ENCODE data around the gene F2RL2.

F2RL2 gene

GRCh38 chr5:76642390-76643040, 19.3 kb upstream of the F2RL2 start:
- H3K4me1 ChIP-seq (ENCODE audit: insufficient read depth, low read length) = no peaks in the 10 kb centered on the region
- no peaks in the 10 kb centered on the region for H3K9me3 ChIP-seq (ENCODE audit: control insufficient read depth, insufficient read depth, low read length)
- H3K9ac ChIP-seq (ENCODE audit: low read depth, low read length) = no peak overlapping the region
- H3K36me3 ChIP-seq (ENCODE audit: insufficient read depth, low read length) = no peaks in the 10 kb centered on the region

- no peaks in the 10 kb centered on the region for H3K9me3 ChIP-seq (ENCODE audit: control insufficient read depth, insufficient read depth, low read length)
- H3K36me3 ChIP-seq (ENCODE audit: insufficient read depth, low read length) = no peaks in the 10 kb centered on the region
- no peak overlapping the region for H3K9ac ChIP-seq (ENCODE audit: low read depth, low read length)
- no peaks in the 10 kb centered on the region for H3K4me1 ChIP-seq (ENCODE audit: insufficient read depth, low read length)
These were observed 18.4 kb upstream of the F2RL2 start for GRCh38 chr5:76641514-76642120.

- Histone ChIP-seq H3K9me3 (ENCODE audit: control insufficient read depth, insufficient read depth, low read length) (no peaks in the 10 kb centered on the region), H3K9ac (ENCODE audit: low read depth, low read length) (no peak overlapping the region), H3K36me3 (ENCODE audit: insufficient read depth, low read length) (no peaks in the 10 kb centered on the region), H3K4me1 (ENCODE audit: insufficient read depth, low read length) (no peaks in the 10 kb centered on the region)
These were observed 15.3 kb upstream of the F2RL2 start for GRCh38 chr5:76638479-76638878.

- H3K9me3 ChIP-seq (ENCODE audit: control insufficient read depth, insufficient read depth, low read length) = no peaks in the 10 kb centered on the region
- no peak overlapping the region for H3K9ac ChIP-seq (ENCODE audit: low read depth, low read length)
- H3K36me3 ChIP-seq (ENCODE audit: insufficient read depth, low read length) = no peaks in the 10 kb centered on the region
- H3K4me1 ChIP-seq (ENCODE audit: insufficient read depth, low read length) = no peaks in the 10 kb centered on the region
These were observed 14.3 kb upstream of the F2RL2 start for GRCh38 chr5:76637490-76637889.

GRCh38 chr5:76634661-76635060, 11.5 kb upstream of the F2RL2 start:
- Histone ChIP-seq H3K36me3 (ENCODE audit: insufficient read depth, low read length) (no peaks in the 10 kb centered on the region), H3K4me1 (ENCODE audit: insufficient read depth, low read length) (0 out of 2 replicates have a peak, but pooled peaks cover 2% of the 10 kb centered on the region), H3K9me3 (ENCODE audit: control insufficient read depth, insufficient read depth, low read length) (no peaks in the 10 kb centered on the region), H3K9ac (ENCODE audit: low read depth, low read length) (no peak overlapping the region)

GRCh38 chr5:76626738-76627137, 3.5 kb upstream of the F2RL2 start:
- peaks cover 22% of the 10 kb centered on the region for H3K4me1 ChIP-seq (ENCODE audit: insufficient read depth, low read length)
- H3K9me3 ChIP-seq (ENCODE audit: control insufficient read depth, insufficient read depth, low read length) = no peaks in the 10 kb centered on the region
- no peaks in the 10 kb centered on the region; the same call in 1 of the 2 replicates for H3K36me3 ChIP-seq (ENCODE audit: insufficient read depth, low read length)
- no peak overlapping the region for H3K9ac ChIP-seq (ENCODE audit: low read depth, low read length)

- no peaks in the 10 kb centered on the region; the same call in 1 of the 2 replicates for H3K36me3 ChIP-seq (ENCODE audit: insufficient read depth, low read length)
- peaks cover 26% of the 10 kb centered on the region for H3K4me1 ChIP-seq (ENCODE audit: insufficient read depth, low read length)
- no peak overlapping the region for H3K9ac ChIP-seq (ENCODE audit: low read depth, low read length)
- no peaks in the 10 kb centered on the region for H3K9me3 ChIP-seq (ENCODE audit: control insufficient read depth, insufficient read depth, low read length)
These were observed 2.0 kb upstream of the F2RL2 start for GRCh38 chr5:76625087-76625815.

- peaks cover 28% of the 10 kb centered on the region for H3K4me1 ChIP-seq (ENCODE audit: insufficient read depth, low read length)
- H3K9ac ChIP-seq (ENCODE audit: low read depth, low read length) = no peak overlapping the region
- no peaks in the 10 kb centered on the region for H3K9me3 ChIP-seq (ENCODE audit: control insufficient read depth, insufficient read depth, low read length)
- no peaks in the 10 kb centered on the region for H3K36me3 ChIP-seq (ENCODE audit: insufficient read depth, low read length)
These were observed 1.1 kb downstream of the F2RL2 start for GRCh38 chr5:76622076-76622475.

- H3K4me1 ChIP-seq (ENCODE audit: insufficient read depth, low read length) = peaks cover 30% of the 10 kb centered on the region
These were observed 3.0 kb downstream of the F2RL2 start for GRCh38 chr5:76620166-76620565.

GRCh38 chr5:76617675-76618074, 5.5 kb downstream of the F2RL2 start:
- Histone ChIP-seq H3K9me3 (ENCODE audit: control insufficient read depth, insufficient read depth, low read length) (no peaks in the 10 kb centered on the region), H3K9ac (ENCODE audit: low read depth, low read length) (no peak overlapping the region), H3K36me3 (ENCODE audit: insufficient read depth, low read length) (no peaks in the 10 kb centered on the region), H3K4me1 (ENCODE audit: insufficient read depth, low read length) (peaks cover 20% of the 10 kb centered on the region)

More at GRCh38 chr5:76620166-76620565, 3.0 kb downstream of the F2RL2 start:
- Histone ChIP-seq H3K36me3 (ENCODE audit: insufficient read depth, low read length) (no peaks in the 10 kb centered on the region), H3K9me3 (ENCODE audit: control insufficient read depth, insufficient read depth, low read length) (no peaks in the 10 kb centered on the region), H3K9ac (ENCODE audit: low read depth, low read length) (no peak overlapping the region)

- H3K4me1 ChIP-seq (ENCODE audit: insufficient read depth, low read length) = peaks cover 15% of the 10 kb centered on the region
- H3K36me3 ChIP-seq (ENCODE audit: insufficient read depth, low read length) = no peaks in the 10 kb centered on the region
- no peaks in the 10 kb centered on the region for H3K9me3 ChIP-seq (ENCODE audit: control insufficient read depth, insufficient read depth, low read length)
- no peak overlapping the region for H3K9ac ChIP-seq (ENCODE audit: low read depth, low read length)
These were observed 6.0 kb downstream of the F2RL2 start for GRCh38 chr5:76617229-76617628.

- Histone ChIP-seq H3K9ac (ENCODE audit: low read depth, low read length) (no peak overlapping the region), H3K9me3 (ENCODE audit: control insufficient read depth, insufficient read depth, low read length) (no peaks in the 10 kb centered on the region), H3K36me3 (ENCODE audit: insufficient read depth, low read length) (no peaks in the 10 kb centered on the region), H3K4me1 (ENCODE audit: insufficient read depth, low read length) (peaks cover 8% of the 10 kb centered on the region; the same call in 1 of the 2 replicates)
These were observed 7.0 kb downstream of the F2RL2 start for GRCh38 chr5:76616206-76616605.

- H3K36me3 ChIP-seq (ENCODE audit: insufficient read depth, low read length) = no peaks in the 10 kb centered on the region
- H3K9ac ChIP-seq (ENCODE audit: low read depth, low read length) = no peak overlapping the region
- H3K9me3 ChIP-seq (ENCODE audit: control insufficient read depth, insufficient read depth, low read length) = no peaks in the 10 kb centered on the region
- peaks cover 7% of the 10 kb centered on the region; the same call in 1 of the 2 replicates for H3K4me1 ChIP-seq (ENCODE audit: insufficient read depth, low read length)
These were observed 7.4 kb downstream of the F2RL2 start for GRCh38 chr5:76615759-76616158.

GRCh38 chr5:76612942-76613341, 10.3 kb downstream of the F2RL2 start:
- H3K9me3 ChIP-seq (ENCODE audit: control insufficient read depth, insufficient read depth, low read length) = no peaks in the 10 kb centered on the region

GRCh38 chr5:76610196-76610595, 13.0 kb downstream of the F2RL2 start:
- Histone ChIP-seq H3K9me3 (ENCODE audit: control insufficient read depth, insufficient read depth, low read length) (no peaks in the 10 kb centered on the region), H3K9ac (ENCODE audit: low read depth, low read length) (no peak overlapping the region), H3K4me1 (ENCODE audit: insufficient read depth, low read length) (no peaks in the 10 kb centered on the region), H3K36me3 (ENCODE audit: insufficient read depth, low read length) (no peaks in the 10 kb centered on the region)

More at GRCh38 chr5:76612942-76613341, 10.3 kb downstream of the F2RL2 start:
- 0 out of 2 replicates have a peak, but pooled peaks cover 2% of the 10 kb centered on the region for H3K4me1 ChIP-seq (ENCODE audit: insufficient read depth, low read length)
- H3K9ac ChIP-seq (ENCODE audit: low read depth, low read length) = no peak overlapping the region
- no peaks in the 10 kb centered on the region for H3K36me3 ChIP-seq (ENCODE audit: insufficient read depth, low read length)
